ENCODE measurements around the gene ZNF554. TPM values are rescaled to one million over a fixed set of nuclear protein-coding genes. Genes with fewer than 3 reads are reported as not detected.

The ZNF554 gene
- total and polyA plus RNA-seq, 4 donors, result 0.38 to 6.1 (median 3.9) TPM

DNA sequence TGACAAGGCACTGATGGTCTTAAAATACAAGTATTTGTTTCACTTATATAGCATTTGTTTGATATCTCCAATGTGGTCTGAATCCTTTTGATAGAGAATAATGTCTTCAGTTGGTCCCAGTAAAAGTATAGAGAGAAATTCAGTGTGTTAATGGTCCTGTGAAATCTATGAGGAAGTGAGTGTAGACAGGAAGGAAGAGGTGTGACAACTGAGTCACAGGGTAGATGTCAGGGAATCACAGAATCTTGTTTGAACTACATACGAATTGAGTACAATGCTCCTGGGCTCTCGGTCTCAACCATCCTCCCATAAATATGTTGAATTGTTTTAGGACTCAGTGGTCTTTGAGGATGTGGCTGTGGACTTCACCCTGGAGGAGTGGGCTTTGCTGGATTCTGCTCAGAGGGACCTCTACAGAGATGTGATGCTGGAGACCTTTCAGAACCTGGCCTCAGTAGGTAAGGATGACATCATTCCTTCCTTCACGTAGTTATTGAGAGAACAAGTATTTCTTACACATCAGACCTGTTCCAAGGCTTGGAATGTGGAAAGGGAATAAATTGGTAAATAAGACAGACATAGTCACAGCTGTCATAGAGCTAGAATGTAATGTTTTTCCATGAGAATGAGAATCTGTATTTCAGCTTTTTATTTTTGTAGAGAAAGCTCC lies 30.7 kb downstream of the ZNF554 start:
- intact Hi-C loops (cut with DNase I), result no loop called here
- 97 to 98% methylated on average over 3 of the region's 3 CpGs for WGBS, 2 donors
- DNase-seq, result no peak
- Histone ChIP-seq H3K4me3 (ENCODE audit: low read length in 2 of 2) (no peak overlapping the region), H3K9me3 (ENCODE audit: control insufficient read depth, low read length) (peaks cover 27% of the 10 kb centered on the region), H3K4me1 (ENCODE audit: control insufficient read depth in 1 of 2, insufficient read depth in 2 of 2, low read length in 2 of 2) (no peaks in the 10 kb centered on the region), H3K36me3 (ENCODE audit: control insufficient read depth in 1 of 2, insufficient read depth in 2 of 2, low read length in 1 of 2) (peaks cover 14 to 32% of the 10 kb centered on the region in 2 donors), H3K27me3 (ENCODE audit: control insufficient read depth in 1 of 2, insufficient read depth in 2 of 2, low read length in 1 of 2) (no peaks in the 10 kb centered on the region), H3K27ac (ENCODE audit: low read depth in 1 of 2, low read length in 2 of 2) (no peak overlapping the region)
- no peak for ATAC-seq (ENCODE audit: low FRiP score)

GRCh38 chr19:2852598-2852997 lies 32.9 kb downstream of the ZNF554 start:
- Histone ChIP-seq H3K4me3 (ENCODE audit: low read length in 2 of 2) (no peak overlapping the region), H3K27ac (ENCODE audit: low read depth in 1 of 2, low read length in 2 of 2) (no peak overlapping the region), H3K36me3 (ENCODE audit: control insufficient read depth in 1 of 2, insufficient read depth in 2 of 2, low read length in 1 of 2) (peaks cover 14 to 32% of the 10 kb centered on the region in 2 donors), H3K9me3 (ENCODE audit: control insufficient read depth, low read length) (peaks cover 26% of the 10 kb centered on the region), H3K27me3 (ENCODE audit: control insufficient read depth in 1 of 2, insufficient read depth in 2 of 2, low read length in 1 of 2) (no peaks in the 10 kb centered on the region), H3K4me1 (ENCODE audit: control insufficient read depth in 1 of 2, insufficient read depth in 2 of 2, low read length in 2 of 2) (no peaks in the 10 kb centered on the region)
- ATAC-seq (ENCODE audit: low FRiP score) (no peak), DNase-seq (no peak)
- intact Hi-C loops (cut with DNase I), result no loop called here
- WGBS, 2 donors, result 96 to 97% methylated on average over 10 of the region's 10 CpGs

GRCh38 chr19:2853015-2853606 lies 33.4 kb downstream of the ZNF554 start:
- H3K36me3 ChIP-seq (ENCODE audit: control insufficient read depth in 1 of 2, insufficient read depth in 2 of 2, low read length in 1 of 2), result peaks cover 14 to 32% of the 10 kb centered on the region in 2 donors
- ATAC-seq (ENCODE audit: low FRiP score) (no peak), DNase-seq (no peak)
- H3K4me1 ChIP-seq (ENCODE audit: control insufficient read depth in 1 of 2, insufficient read depth in 2 of 2, low read length in 2 of 2), result no peaks in the 10 kb centered on the region
- intact Hi-C loops (cut with DNase I), result no loop called here
- no peaks in the 10 kb centered on the region for H3K27me3 ChIP-seq (ENCODE audit: control insufficient read depth in 1 of 2, insufficient read depth in 2 of 2, low read length in 1 of 2)
- H3K9me3 ChIP-seq (ENCODE audit: control insufficient read depth, low read length), result peaks cover 29% of the 10 kb centered on the region
- WGBS, 2 donors, result 98 to 99% methylated on average over 11 of the region's 11 CpGs
- no peak overlapping the region for H3K27ac ChIP-seq (ENCODE audit: low read depth in 1 of 2, low read length in 2 of 2)
- no peak overlapping the region for H3K4me3 ChIP-seq (ENCODE audit: low read length in 2 of 2)

DNA sequence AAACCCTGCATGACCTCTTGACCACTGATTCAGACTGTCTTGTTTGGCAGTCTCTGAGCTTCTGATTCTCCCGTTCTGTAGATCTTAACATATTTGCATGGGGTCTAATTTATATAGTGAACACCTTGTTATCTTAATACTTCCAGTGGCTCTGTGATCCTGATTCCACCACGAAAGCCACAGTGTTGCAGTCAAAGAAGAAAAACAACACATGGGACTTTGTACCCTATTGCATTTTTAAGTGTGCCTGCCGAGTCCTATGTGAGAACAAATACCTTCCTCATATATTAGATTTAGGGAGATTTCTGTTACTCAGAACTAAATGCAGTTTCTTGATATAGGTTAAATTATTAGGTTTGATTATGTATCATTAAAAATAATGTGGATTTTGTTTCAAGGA lies 35.2 kb downstream of the ZNF554 start:
- Histone ChIP-seq H3K27me3 (ENCODE audit: control insufficient read depth in 1 of 2, insufficient read depth in 2 of 2, low read length in 1 of 2) (no peaks in the 10 kb centered on the region), H3K27ac (ENCODE audit: low read depth in 1 of 2, low read length in 2 of 2) (no peak overlapping the region), H3K9me3 (ENCODE audit: control insufficient read depth, low read length) (peaks cover 36% of the 10 kb centered on the region), H3K4me3 (ENCODE audit: low read length in 2 of 2) (no peak overlapping the region), H3K36me3 (ENCODE audit: control insufficient read depth in 1 of 2, insufficient read depth in 2 of 2, low read length in 1 of 2) (peaks cover 14 to 32% of the 10 kb centered on the region in 2 donors), H3K4me1 (ENCODE audit: control insufficient read depth in 1 of 2, insufficient read depth in 2 of 2, low read length in 2 of 2) (no peaks in the 10 kb centered on the region)
- no peak for DNase-seq
- intact Hi-C loops (cut with DNase I), result no loop called here
- WGBS, 2 donors, result 97 to 99% methylated on average over 3 of the region's 3 CpGs
- no peak for ATAC-seq (ENCODE audit: low FRiP score)

- no peaks in the 10 kb centered on the region for H3K27me3 ChIP-seq (ENCODE audit: control insufficient read depth in 1 of 2, insufficient read depth in 2 of 2, low read length in 1 of 2)
- intact Hi-C loops (cut with DNase I), result no loop called here
- DNase-seq (no peak), ATAC-seq (ENCODE audit: low FRiP score) (no peak)
- peaks cover 13 to 21% of the 10 kb centered on the region in 2 donors for H3K36me3 ChIP-seq (ENCODE audit: control insufficient read depth in 1 of 2, insufficient read depth in 2 of 2, low read length in 1 of 2)
- H3K4me3 ChIP-seq (ENCODE audit: low read length in 2 of 2), result no peak overlapping the region
- H3K9me3 ChIP-seq (ENCODE audit: control insufficient read depth, low read length), result peaks cover 33% of the 10 kb centered on the region
- H3K27ac ChIP-seq (ENCODE audit: low read depth in 1 of 2, low read length in 2 of 2), result no peak overlapping the region
- no peaks in the 10 kb centered on the region for H3K4me1 ChIP-seq (ENCODE audit: control insufficient read depth in 1 of 2, insufficient read depth in 2 of 2, low read length in 2 of 2)
- 94 to 96% methylated on average over 5 of the region's 5 CpGs for WGBS, 2 donors
Observed at GRCh38 chr19:2856457-2857050, 36.9 kb downstream of the ZNF554 start.

DNA sequence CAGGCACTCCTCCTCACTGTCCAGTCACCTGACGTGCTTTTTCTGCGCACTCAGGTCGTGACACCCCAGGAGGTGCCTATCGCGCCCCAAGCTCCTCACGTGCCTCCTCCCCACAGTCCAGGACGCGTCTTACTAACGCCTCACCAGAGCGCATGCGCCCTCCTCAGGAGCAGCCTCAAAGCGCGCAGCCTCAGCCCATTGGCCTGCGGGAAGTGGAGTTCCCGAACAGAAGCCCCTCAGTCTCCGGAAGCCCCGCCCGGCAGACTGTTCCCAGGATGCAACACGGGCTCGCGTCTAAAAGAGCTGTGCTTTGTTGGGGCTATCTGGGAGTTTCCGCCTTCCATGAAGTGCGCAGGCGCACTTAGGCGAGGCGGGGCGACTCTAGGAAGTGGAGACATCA lies 39.2 kb downstream of the ZNF554 start:
- Histone ChIP-seq H3K27me3 (ENCODE audit: control insufficient read depth in 1 of 2, insufficient read depth in 2 of 2, low read length in 1 of 2) (no peaks in the 10 kb centered on the region), H3K36me3 (ENCODE audit: control insufficient read depth in 1 of 2, insufficient read depth in 2 of 2, low read length in 1 of 2) (no peaks in the 10 kb centered on the region), H3K27ac (ENCODE audit: low read depth in 1 of 2, low read length in 2 of 2) (no peak overlapping the region), H3K4me3 (ENCODE audit: low read length in 2 of 2) (no peak overlapping the region), H3K9me3 (ENCODE audit: control insufficient read depth, low read length) (peaks cover 18% of the 10 kb centered on the region), H3K4me1 (ENCODE audit: control insufficient read depth in 1 of 2, insufficient read depth in 2 of 2, low read length in 2 of 2) (no peaks in the 10 kb centered on the region)
- DNase-seq, result no peak
- ATAC-seq (ENCODE audit: low FRiP score), result no peak
- 67 to 68% methylated on average over 27 of the region's 27 CpGs for WGBS, 2 donors
- intact Hi-C loops (cut with DNase I), result no loop called here

- H3K9me3 ChIP-seq (ENCODE audit: control insufficient read depth, low read length), result peaks cover 7% of the 10 kb centered on the region
- 63 to 64% methylated on average over 10 of the region's 10 CpGs for WGBS, 2 donors
- no peak overlapping the region for H3K4me3 ChIP-seq (ENCODE audit: low read length in 2 of 2)
- H3K4me1 ChIP-seq (ENCODE audit: control insufficient read depth in 1 of 2, insufficient read depth in 2 of 2, low read length in 2 of 2), result no peaks in the 10 kb centered on the region
- no peaks in the 10 kb centered on the region for H3K27me3 ChIP-seq (ENCODE audit: control insufficient read depth in 1 of 2, insufficient read depth in 2 of 2, low read length in 1 of 2)
- ATAC-seq (ENCODE audit: low FRiP score) (no peak), DNase-seq (no peak)
- H3K27ac ChIP-seq (ENCODE audit: low read depth in 1 of 2, low read length in 2 of 2), result no peak overlapping the region
- no peaks in the 10 kb centered on the region for H3K36me3 ChIP-seq (ENCODE audit: control insufficient read depth in 1 of 2, insufficient read depth in 2 of 2, low read length in 1 of 2)
- intact Hi-C loops (cut with DNase I), result no loop called here
Observed at GRCh38 chr19:2863816-2864215, 44.1 kb downstream of the ZNF554 start.

DNA sequence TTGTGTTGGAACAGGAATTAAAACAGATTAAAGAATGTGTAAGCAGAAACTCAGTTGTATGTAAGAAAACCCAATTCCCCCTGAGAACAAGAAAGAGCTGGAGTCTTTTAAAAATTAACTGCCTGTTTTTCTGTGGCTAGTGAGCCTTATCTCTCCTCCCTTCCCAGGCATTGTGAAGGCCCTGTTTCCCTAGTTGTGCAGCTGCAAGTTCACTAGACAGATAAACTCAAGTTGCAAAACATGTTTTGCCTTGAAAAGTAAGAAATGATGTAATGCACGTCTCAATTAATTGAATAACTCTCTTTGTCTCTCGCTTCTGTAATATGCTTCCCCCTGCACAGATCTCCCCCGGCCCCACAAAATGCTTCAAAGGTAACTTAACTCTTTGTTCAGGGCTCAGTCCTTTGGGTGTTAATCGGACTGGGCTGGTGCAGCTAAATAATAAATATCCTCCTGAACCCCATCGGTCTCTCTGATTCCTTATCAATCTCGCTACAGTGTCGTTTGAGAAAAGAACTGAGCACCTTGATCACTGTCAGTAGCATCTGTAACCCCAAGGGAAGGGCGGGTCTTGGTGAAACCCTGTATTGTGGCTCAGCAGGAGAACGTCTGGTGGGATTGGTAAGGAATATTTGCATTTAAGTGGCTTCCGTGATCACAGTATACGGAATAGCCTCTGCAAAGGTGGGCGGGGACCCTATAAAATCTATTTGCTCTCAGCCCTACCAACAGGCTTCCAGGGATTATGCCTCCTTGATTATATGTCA lies 45.8 kb downstream of the ZNF554 start:
- no peak for ATAC-seq (ENCODE audit: low FRiP score)
- Histone ChIP-seq H3K27me3 (ENCODE audit: control insufficient read depth in 1 of 2, insufficient read depth in 2 of 2, low read length in 1 of 2) (no peaks in the 10 kb centered on the region), H3K36me3 (ENCODE audit: control insufficient read depth in 1 of 2, insufficient read depth in 2 of 2, low read length in 1 of 2) (no peaks in the 10 kb centered on the region), H3K27ac (ENCODE audit: low read depth in 1 of 2, low read length in 2 of 2) (no peak overlapping the region), H3K4me1 (ENCODE audit: control insufficient read depth in 1 of 2, insufficient read depth in 2 of 2, low read length in 2 of 2) (no peaks in the 10 kb centered on the region), H3K9me3 (ENCODE audit: control insufficient read depth, low read length) (peaks cover 2% of the 10 kb centered on the region), H3K4me3 (ENCODE audit: low read length in 2 of 2) (no peak overlapping the region)
- intact Hi-C loops (cut with DNase I), result no loop called here
- DNase-seq, result no peak
- WGBS, 2 donors, result 72 to 78% methylated on average over 12 of the region's 12 CpGs

Measured in aorta (tissue), 5 donors.